Measurements from ENCODE around the gene MAP3K7.

GRCh38 chr6:90495216-90495817 lies 91.6 kb downstream of the MAP3K7 start:
- TF ChIP-seq CTCF (IDR thresholded peaks at IDR 0.05; ENCODE audit: borderline replicate concordance, extremely low read depth, low read length, poor library complexity, severe bottlenecking) (no peak), EZH2 (IDR thresholded peaks at IDR 0.05; ENCODE audit: borderline replicate concordance, low read depth, low read length, severe bottlenecking) (no peak)

Measured in DND-41 (cell line).